Panc1 (cell line): ENCODE measurements around the gene MAP2K6.

ENCODE experiments used
- CTCF ChIP-seq: fragments of 450-650 bp; IDR thresholded peaks from 2 replicates; pipeline ENCODE4 v1.5.1; 2017; ENCODE audit warnings: mild to moderate bottlenecking
- POLR2AphosphoS5 ChIP-seq: IDR thresholded peaks from 2 replicates; pipeline ENCODE4 v1.6.1; 2012; ENCODE audit warnings: mild to moderate bottlenecking, low read depth, low read length, moderate library complexity
- REST ChIP-seq, 2 experiments: IDR thresholded peaks; 2 replicates each; pipeline ENCODE4 v1.6.1; 2011 to 2012; ENCODE audit warnings: low read depth in 2 of 2, control low read depth in 1 of 2, low read length in 1 of 2, mild to moderate bottlenecking in 1 of 2, moderate library complexity in 1 of 2; ENCODE audit not compliant: insufficient read depth in 1 of 2
- SIN3A ChIP-seq: IDR thresholded peaks from 2 replicates; pipeline ENCODE4 v1.6.1; 2012; ENCODE audit warnings: low read depth, mild to moderate bottlenecking, low read length, moderate library complexity, borderline replicate concordance; ENCODE audit not compliant: insufficient read depth

- TF ChIP-seq REST (IDR thresholded peaks at IDR 0.05; ENCODE audit: insufficient read depth in 1 of 2, low read depth in 2 of 2, low read length in 1 of 2): no peak
- no peak for TF ChIP-seq CTCF
- no peak for TF ChIP-seq POLR2AphosphoS5
- no peak for TF ChIP-seq SIN3A
These were observed 188.5 kb downstream of the MAP2K6 start for GRCh38 chr17:69602972-69603371.
